Hepatocyte (in vitro differentiated cells): ENCODE measurements around the gene LIMS2. TPM values are rescaled to one million over a fixed set of nuclear protein-coding genes. Genes with fewer than 3 reads are reported as not detected.

Experiments used
- DNase-seq: peaks from one replicate; pipeline ENCODE4 v3.0.0-alpha.2; 2016; ENCODE audit warnings: low spot score
- H2AFZ ChIP-seq: fragments of 200-600 bp; sonication (generic); 2 replicates; pipeline ENCODE4 v1.6.0; 2016; ENCODE audit warnings: antibody characterized with exemption, mild to moderate bottlenecking
- H3K27ac ChIP-seq: fragments of 200-600 bp; sonication (generic); 2 replicates; pipeline ENCODE4 v1.5.1; 2016; ENCODE audit warnings: mild to moderate bottlenecking
- H3K27me3 ChIP-seq: fragments of 200-600 bp; sonication (generic); 2 replicates; pipeline ENCODE4 v1.6.1; 2016
- H3K36me3 ChIP-seq: fragments of 200-600 bp; sonication (generic); replicated peaks from 2 replicates; pipeline ENCODE4 v1.5.1; 2016; ENCODE audit warnings: low read depth; ENCODE audit not compliant: insufficient read depth
- H3K4me1 ChIP-seq: fragments of 200-600 bp; sonication (generic); 2 replicates; pipeline ENCODE4 v1.5.1; 2016; ENCODE audit warnings: mild to moderate bottlenecking, moderate library complexity; ENCODE audit not compliant: insufficient read depth
- H3K4me2 ChIP-seq: fragments of 200-600 bp; sonication (generic); 2 replicates; pipeline ENCODE4 v1.6.0; 2016
- H3K4me3 ChIP-seq: fragments of 200-600 bp; sonication (generic); 2 replicates; pipeline ENCODE4 v1.5.1; 2016; ENCODE audit warnings: mild to moderate bottlenecking
- H3K79me2 ChIP-seq: fragments of 200-600 bp; sonication (generic); 2 replicates; pipeline ENCODE4 v1.6.0; 2017; ENCODE audit warnings: mild to moderate bottlenecking
- H3K9me2 ChIP-seq: fragments of 200-600 bp; sonication (generic); replicated peaks from 2 replicates; pipeline ENCODE4 v1.6.0; 2017; ENCODE audit warnings: mild to moderate bottlenecking; ENCODE audit not compliant: insufficient read depth
- H3K9me3 ChIP-seq: fragments of 200-600 bp; sonication (generic); 2 replicates; pipeline ENCODE4 v1.5.1; 2016; ENCODE audit warnings: low read depth, mild to moderate bottlenecking
- H4K20me1 ChIP-seq: fragments of 200-600 bp; sonication (generic); 2 replicates; pipeline ENCODE4 v1.6.0; 2016; ENCODE audit warnings: mild to moderate bottlenecking; ENCODE audit not compliant: insufficient read depth, poor library complexity, severe bottlenecking
- EZH2 ChIP-seq: fragments of 200-600 bp; sonication (generic); IDR thresholded peaks from 2 replicates; pipeline ENCODE4 v1.6.1; 2016; ENCODE audit warnings: antibody characterized with exemption, mild to moderate bottlenecking, borderline replicate concordance
- EZH2phosphoT487 ChIP-seq: fragments of 200-600 bp; sonication (generic); IDR thresholded peaks from one replicate; pipeline ENCODE4 v1.6.1; 2018; ENCODE audit warnings: antibody characterized with exemption, mild to moderate bottlenecking, low read depth, moderate library complexity; ENCODE audit not compliant: unreplicated experiment, severe bottlenecking
- WGBS: methylation state at CpG from one replicate; pipeline ENCODE4 v1.1.6; 2016; ENCODE audit warnings: low lambda C conversion rate; ENCODE audit errors: missing lambda C conversion rate; 5-methylcytosine and 5-hydroxymethylcytosine counted together
- polyA plus RNA-seq: library from polyadenylated mRNA; unstranded; fragments of >200 nt; fragmentation: Nextera tagmentation; extraction: Ambion mirVana; gene quantifications from 2 replicates; pipeline ENCODE4 v1.2.1, GENCODE V29; 2016
- total RNA-seq: library from RNA; depleted of rRNA; stranded (reverse); fragments of >200 nt; gene quantifications from 2 replicates; pipeline ENCODE4 v1.2.3, GENCODE V29; 2014
- TF ChIP-seq, protein P1 (sequence below): fragments of 200-600 bp; sonication (generic); IDR thresholded peaks from 2 replicates; pipeline ENCODE4 v1.5.1; 2016; ENCODE audit warnings: antibody characterized with exemption, mild to moderate bottlenecking; ENCODE audit not compliant: poor library complexity

LIMS2 gene
- total and polyA plus RNA-seq, 2 experiments from 2014 or later, result 4.0 to 8.3 TPM

DNA sequence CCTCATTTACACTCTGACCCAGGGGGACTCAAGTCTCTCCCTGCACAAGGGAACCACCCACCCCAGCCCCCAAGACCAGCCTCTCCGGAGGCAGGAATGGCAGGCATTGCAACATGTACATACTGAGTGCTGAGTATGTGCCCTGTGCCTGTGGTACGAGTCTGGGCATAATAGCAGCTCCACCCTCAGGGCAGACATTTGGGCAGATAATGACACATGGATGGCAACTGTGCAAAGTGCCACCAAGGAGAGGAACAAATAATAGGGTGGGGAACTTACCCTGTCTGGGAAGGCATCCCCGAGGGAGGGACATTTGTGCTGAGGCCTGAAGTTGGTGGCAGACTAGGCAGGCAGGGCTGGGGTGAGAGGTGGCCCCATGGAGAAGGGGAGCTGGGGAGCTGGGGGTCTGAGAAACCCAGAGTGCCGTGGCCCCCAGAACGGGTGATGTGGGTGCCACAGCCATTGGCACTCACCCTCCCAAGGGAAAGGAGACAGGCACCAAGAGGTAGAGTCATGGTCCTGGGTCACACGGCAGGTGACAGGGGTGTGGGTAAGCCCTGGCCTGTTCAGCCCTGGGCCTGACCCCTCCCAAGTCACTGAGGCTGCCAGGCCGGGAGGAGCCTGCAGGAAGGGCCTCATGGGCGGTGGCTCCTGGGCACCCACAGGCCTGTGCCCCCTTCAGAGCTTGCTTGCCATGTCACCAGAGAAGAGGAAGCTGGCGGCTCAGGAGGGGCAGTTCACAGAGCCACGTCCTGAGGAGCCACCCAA lies 45.0 kb downstream of the LIMS2 start:
- H3K4me2 ChIP-seq, result no peak overlapping the region
- H3K4me3 ChIP-seq, result no peak overlapping the region
- no peaks in the 10 kb centered on the region for H3K27me3 ChIP-seq
- no peaks in the 10 kb centered on the region for H3K9me3 ChIP-seq
- no peak for DNase-seq
- WGBS, result 85% methylated on average over 9 of the region's 10 CpGs
- H3K9me2 ChIP-seq, result no peaks in the 10 kb centered on the region
- TF ChIP-seq EZH2phosphoT487 (no peak), EZH2 (no peak)
- TF ChIP-seq, protein P1, sequence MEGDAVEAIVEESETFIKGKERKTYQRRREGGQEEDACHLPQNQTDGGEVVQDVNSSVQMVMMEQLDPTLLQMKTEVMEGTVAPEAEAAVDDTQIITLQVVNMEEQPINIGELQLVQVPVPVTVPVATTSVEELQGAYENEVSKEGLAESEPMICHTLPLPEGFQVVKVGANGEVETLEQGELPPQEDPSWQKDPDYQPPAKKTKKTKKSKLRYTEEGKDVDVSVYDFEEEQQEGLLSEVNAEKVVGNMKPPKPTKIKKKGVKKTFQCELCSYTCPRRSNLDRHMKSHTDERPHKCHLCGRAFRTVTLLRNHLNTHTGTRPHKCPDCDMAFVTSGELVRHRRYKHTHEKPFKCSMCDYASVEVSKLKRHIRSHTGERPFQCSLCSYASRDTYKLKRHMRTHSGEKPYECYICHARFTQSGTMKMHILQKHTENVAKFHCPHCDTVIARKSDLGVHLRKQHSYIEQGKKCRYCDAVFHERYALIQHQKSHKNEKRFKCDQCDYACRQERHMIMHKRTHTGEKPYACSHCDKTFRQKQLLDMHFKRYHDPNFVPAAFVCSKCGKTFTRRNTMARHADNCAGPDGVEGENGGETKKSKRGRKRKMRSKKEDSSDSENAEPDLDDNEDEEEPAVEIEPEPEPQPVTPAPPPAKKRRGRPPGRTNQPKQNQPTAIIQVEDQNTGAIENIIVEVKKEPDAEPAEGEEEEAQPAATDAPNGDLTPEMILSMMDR, result no peak
- H3K79me2 ChIP-seq, result no peaks in the 10 kb centered on the region
- no peaks in the 10 kb centered on the region for H3K36me3 ChIP-seq
- no peaks in the 10 kb centered on the region for H4K20me1 ChIP-seq
- no peaks in the 10 kb centered on the region for H3K4me1 ChIP-seq
- H3K27ac ChIP-seq, result no peak overlapping the region
- no peak overlapping the region for H2AFZ ChIP-seq

DNA sequence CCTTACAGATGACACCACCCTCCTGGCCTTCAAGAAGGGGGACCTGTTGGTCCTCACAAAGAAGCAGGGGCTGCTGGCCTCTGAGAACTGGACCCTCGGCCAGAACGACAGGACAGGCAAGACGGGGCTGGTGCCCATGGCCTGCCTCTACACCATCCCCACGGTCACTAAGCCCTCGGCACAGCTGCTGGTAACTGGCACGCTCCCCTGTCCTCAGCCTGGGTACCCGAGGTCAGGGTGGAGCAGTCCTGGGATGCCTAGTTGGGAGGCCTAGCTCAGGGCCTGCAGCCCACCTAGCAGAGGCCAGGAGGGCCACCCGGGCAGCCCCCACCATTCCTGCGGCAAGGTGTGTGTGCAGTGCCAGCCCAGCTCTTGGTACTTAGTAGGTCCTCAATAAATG lies 45.7 kb downstream of the LIMS2 start:
- DNase-seq, result no peak
- Histone ChIP-seq H3K4me3 (no peak overlapping the region), H2AFZ (no peak overlapping the region), H3K27me3 (no peaks in the 10 kb centered on the region), H3K4me1 (no peaks in the 10 kb centered on the region), H3K9me2 (no peaks in the 10 kb centered on the region), H3K79me2 (no peaks in the 10 kb centered on the region), H3K27ac (no peak overlapping the region), H3K9me3 (no peaks in the 10 kb centered on the region), H4K20me1 (no peaks in the 10 kb centered on the region), H3K36me3 (no peaks in the 10 kb centered on the region), H3K4me2 (no peak overlapping the region)
- no peak for TF ChIP-seq EZH2
- no peak for TF ChIP-seq EZH2phosphoT487
- TF ChIP-seq, protein P1, result no peak
- WGBS, result 91% methylated on average over 9 of the region's 9 CpGs

DNA sequence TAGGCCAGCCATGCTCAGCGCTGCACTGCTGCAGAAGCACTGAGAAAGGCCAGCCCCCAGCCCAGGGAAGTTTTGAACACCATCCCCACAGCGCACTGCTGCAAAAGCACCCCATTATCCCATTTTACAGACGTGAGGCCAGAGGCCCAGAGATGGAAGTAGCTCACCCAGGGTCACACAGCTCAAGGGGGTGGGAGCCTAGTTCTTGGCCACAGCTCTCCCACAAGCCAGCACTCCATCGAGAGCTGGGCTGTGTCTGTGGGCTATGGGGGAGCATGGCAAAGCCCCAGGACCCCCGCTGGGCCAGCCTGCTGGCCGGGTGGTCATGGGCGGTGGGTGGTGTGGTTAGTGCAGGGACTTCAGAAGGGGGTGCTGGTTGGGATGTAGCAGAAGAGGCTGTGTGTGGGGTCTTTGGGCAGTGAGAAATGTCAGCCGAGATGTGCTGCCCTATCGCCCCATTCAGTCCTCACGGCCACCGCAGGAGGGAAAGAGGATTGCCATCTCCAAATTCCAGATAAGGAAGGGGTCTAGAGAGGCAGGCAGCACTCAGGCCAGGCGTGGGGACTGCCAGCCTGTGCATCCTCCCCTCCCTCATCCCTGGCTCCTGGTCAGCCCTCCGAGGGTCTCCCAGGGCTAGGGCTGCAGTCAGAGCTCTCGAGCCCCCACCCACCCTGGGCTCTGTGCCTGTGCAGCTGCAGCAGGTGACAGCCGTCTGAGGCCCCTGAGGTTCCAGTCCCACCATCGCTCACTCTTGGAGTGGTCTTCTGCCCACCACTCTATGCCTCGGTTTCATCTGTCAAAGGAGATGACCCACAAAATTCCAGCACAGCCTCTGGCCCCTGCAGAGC lies 46.3 kb downstream of the LIMS2 start:
- Histone ChIP-seq H3K27ac (no peak overlapping the region), H3K4me2 (no peak overlapping the region), H4K20me1 (no peaks in the 10 kb centered on the region), H3K4me1 (no peaks in the 10 kb centered on the region), H3K36me3 (no peaks in the 10 kb centered on the region), H3K9me2 (no peaks in the 10 kb centered on the region), H3K4me3 (no peak overlapping the region), H3K27me3 (no peaks in the 10 kb centered on the region), H3K9me3 (no peaks in the 10 kb centered on the region), H2AFZ (no peak overlapping the region), H3K79me2 (no peaks in the 10 kb centered on the region)
- no peak for DNase-seq
- TF ChIP-seq EZH2, result no peak
- WGBS, result 89% methylated on average over 17 of the region's 17 CpGs
